Caco-2 (cell line): Measurements from ENCODE around the gene CHCHD1. TPM values are rescaled to one million over a fixed set of nuclear protein-coding genes. Genes with fewer than 3 reads are reported as not detected.

Experiments used
- BruUV-seq: library from RNA; stranded (reverse); fragments of 400-500 nt; replicated peaks from 2 replicates; lab custom pipeline; 2021; lab: Mats Ljungman, UMichigan
- CTCF ChIA-PET: fragments of 300-600 bp; sonication (Branson Sonifier 250); formaldehyde crosslinking; loops from one replicate; lab custom pipeline; 2022; ENCODE audit warnings: antibody characterized with exemption; lab: Charles Lee
- POLR2A ChIA-PET: fragments of 300-600 bp; sonication (Branson Sonifier 250); formaldehyde crosslinking; loops from one replicate; lab custom pipeline; 2022; ENCODE audit warnings: antibody characterized with exemption; lab: Charles Lee
- DNase-seq, 2 experiments: peaks; one replicate each; pipeline versions ENCODE4 v3.0.0 to v3.0.0-alpha.2; 2020 to 2022
- H3K27me3 ChIP-seq: replicated peaks from 2 replicates; pipeline ENCODE4 v1.6.0; 2011; ENCODE audit warnings: low read length; ENCODE audit not compliant: control insufficient read depth, insufficient read depth
- H3K36me3 ChIP-seq: 2 replicates; pipeline ENCODE4 v1.5.1; 2011; ENCODE audit warnings: low read length; ENCODE audit not compliant: control insufficient read depth, insufficient read depth
- H3K4me1 ChIP-seq: fragments of 250-450 bp; sonication (Bioruptor Pico); 2 replicates; pipeline ENCODE4 v1.5.1; 2020; ENCODE audit warnings: mild to moderate bottlenecking
- H3K4me3 ChIP-seq: 2 replicates; pipeline ENCODE4 v1.5.1; 2011; ENCODE audit warnings: low read depth, mild to moderate bottlenecking, control low read depth, low read length
- H3K9me3 ChIP-seq: fragments of 250-450 bp; sonication (Bioruptor Pico); 2 replicates; pipeline ENCODE4 v1.5.1; 2020; ENCODE audit warnings: mild to moderate bottlenecking, moderate library complexity
- H3K27ac Mint-ChIP-seq: one replicate; pipeline ENCODE4 v1.8.0; 2022; ENCODE audit warnings: mixed read lengths; ENCODE audit not compliant: unreplicated experiment
- H3K27me3 Mint-ChIP-seq: one replicate; pipeline ENCODE4 v1.8.0; 2022; ENCODE audit warnings: mixed read lengths; ENCODE audit not compliant: insufficient read depth, unreplicated experiment
- H3K36me3 Mint-ChIP-seq: one replicate; pipeline ENCODE4 v1.8.0; 2022; ENCODE audit warnings: mild to moderate bottlenecking, mixed read lengths; ENCODE audit not compliant: insufficient read depth, unreplicated experiment
- H3K4me1 Mint-ChIP-seq: one replicate; pipeline ENCODE4 v1.8.0; 2022; ENCODE audit warnings: low read depth, mixed read lengths; ENCODE audit not compliant: unreplicated experiment
- H3K4me3 Mint-ChIP-seq: one replicate; pipeline ENCODE4 v1.8.0; 2022; ENCODE audit warnings: mild to moderate bottlenecking, moderate library complexity, mixed read lengths; ENCODE audit not compliant: unreplicated experiment
- H3K9me3 Mint-ChIP-seq: one replicate; pipeline ENCODE4 v1.8.0; 2022; ENCODE audit warnings: mixed read lengths; ENCODE audit not compliant: unreplicated experiment
- intact Hi-C: fragments of 100-400 bp; cut with micrococcal nuclease; formaldehyde crosslinking; loops from one replicate; pipeline ENCODE4 v1.10.0; 2022; ENCODE audit not compliant: unreplicated experiment
- total RNA-seq: library from RNA; stranded (reverse); gene quantifications from 2 replicates; pipeline ENCODE4 v1.2.3, GENCODE V29; 2022
- TF ChIP-seq, protein P1 (sequence below), 2 experiments: fragments of 200-600 bp in 1 of 2; IDR thresholded peaks; 1 replicate in 1 of 2; 2 replicates in 1 of 2; pipeline versions ENCODE4 v1.5.1 to v1.8.0; 2011 to 2022; ENCODE audit warnings: antibody characterized with exemption in 1 of 2, control low read depth in 1 of 2, inconsistent platforms in 1 of 2, low read depth in 1 of 2, low read length in 1 of 2, mild to moderate bottlenecking in 1 of 2, moderate library complexity in 1 of 2; ENCODE audit not compliant: insufficient read depth in 1 of 2, severe bottlenecking in 1 of 2, unreplicated experiment in 1 of 2

The CHCHD1 gene
- total RNA-seq, 1 experiment from 2014 or later: 44.1 TPM

DNA sequence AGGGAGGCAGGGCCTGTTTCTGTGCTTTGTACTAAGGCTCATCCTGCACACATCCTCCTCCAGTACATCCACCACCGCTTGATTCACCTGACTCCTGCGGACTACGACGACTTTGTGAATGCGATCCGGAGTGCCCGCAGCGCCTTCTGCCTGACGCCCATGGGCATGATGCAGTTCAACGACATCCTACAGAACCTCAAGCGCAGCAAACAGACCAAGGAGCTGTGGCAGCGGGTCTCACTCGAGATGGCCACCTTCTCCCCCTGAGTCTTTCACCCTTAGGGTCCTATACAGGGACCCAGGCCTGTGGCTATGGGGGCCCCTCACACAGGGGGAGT lies 19.4 kb downstream of the CHCHD1 start:
- Histone ChIP-seq H3K36me3 (peaks cover 2% of the 10 kb centered on the region), H3K4me3 (no peak overlapping the region), H3K27me3 (no peaks in the 10 kb centered on the region), H3K9me3 (no peaks in the 10 kb centered on the region), H3K4me1 (no peaks in the 10 kb centered on the region)
- no peak for DNase-seq
- H3K9me3 Mint-ChIP-seq: no peaks in the 10 kb centered on the region
- no peaks in the 10 kb centered on the region for H3K4me1 Mint-ChIP-seq
- TF ChIP-seq, protein P1, sequence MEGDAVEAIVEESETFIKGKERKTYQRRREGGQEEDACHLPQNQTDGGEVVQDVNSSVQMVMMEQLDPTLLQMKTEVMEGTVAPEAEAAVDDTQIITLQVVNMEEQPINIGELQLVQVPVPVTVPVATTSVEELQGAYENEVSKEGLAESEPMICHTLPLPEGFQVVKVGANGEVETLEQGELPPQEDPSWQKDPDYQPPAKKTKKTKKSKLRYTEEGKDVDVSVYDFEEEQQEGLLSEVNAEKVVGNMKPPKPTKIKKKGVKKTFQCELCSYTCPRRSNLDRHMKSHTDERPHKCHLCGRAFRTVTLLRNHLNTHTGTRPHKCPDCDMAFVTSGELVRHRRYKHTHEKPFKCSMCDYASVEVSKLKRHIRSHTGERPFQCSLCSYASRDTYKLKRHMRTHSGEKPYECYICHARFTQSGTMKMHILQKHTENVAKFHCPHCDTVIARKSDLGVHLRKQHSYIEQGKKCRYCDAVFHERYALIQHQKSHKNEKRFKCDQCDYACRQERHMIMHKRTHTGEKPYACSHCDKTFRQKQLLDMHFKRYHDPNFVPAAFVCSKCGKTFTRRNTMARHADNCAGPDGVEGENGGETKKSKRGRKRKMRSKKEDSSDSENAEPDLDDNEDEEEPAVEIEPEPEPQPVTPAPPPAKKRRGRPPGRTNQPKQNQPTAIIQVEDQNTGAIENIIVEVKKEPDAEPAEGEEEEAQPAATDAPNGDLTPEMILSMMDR (IDR thresholded peaks at IDR 0.05; ENCODE audit: insufficient read depth in 1 of 2, low read depth in 1 of 2, low read length in 1 of 2, severe bottlenecking in 1 of 2, unreplicated experiment in 1 of 2): no peak
- intact Hi-C loops: no loop called here
- CTCF ChIA-PET: interaction anchor here (0.6 to 1.3 kb wide), 2 partner anchors 9 to 13 kb away, joined by 4 read pairs; no protein-coding TSS in a partner anchor
- H3K27me3 Mint-ChIP-seq: no peaks in the 10 kb centered on the region
- TSS peak; percentile 25 for BruUV-seq
- no peak overlapping the region for H3K27ac Mint-ChIP-seq
- H3K4me3 Mint-ChIP-seq: no peak overlapping the region
- POLR2A ChIA-PET: no interaction called here
- H3K36me3 Mint-ChIP-seq: peaks cover 77% of the 10 kb centered on the region

DNA sequence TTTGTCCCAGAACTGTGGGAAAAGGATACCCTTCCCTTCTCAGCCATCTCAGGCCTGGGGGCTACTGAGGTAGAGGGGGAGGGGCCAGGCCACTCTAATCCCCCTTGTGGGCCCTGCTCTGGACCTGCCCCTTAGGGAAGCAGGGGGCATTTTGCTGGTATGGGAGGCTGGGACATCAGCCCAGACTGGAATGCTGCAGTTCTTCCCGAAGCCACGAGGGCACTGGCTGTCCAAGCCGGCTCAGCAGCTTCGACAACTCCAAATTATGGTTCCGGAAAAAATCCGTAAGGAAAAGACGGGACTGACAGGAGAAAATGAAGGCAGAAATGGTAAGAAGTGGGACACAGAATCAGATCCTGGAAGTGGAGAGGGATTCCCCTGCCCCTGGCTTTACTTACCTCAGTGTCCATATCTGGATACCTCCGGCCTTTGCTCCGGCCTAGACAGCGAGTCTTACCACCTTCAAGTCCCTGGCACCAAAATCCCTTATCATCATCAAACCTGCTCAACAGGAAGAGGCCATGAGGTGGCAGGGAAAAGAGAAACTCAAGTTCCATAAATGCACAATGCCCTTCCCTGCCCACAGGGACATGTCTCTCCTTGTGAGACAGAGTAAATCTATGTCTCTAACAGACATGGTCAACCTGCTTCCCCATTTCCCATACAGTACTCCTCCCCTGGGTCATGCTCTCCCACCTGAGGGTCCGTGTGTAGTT lies 20.6 kb downstream of the CHCHD1 start:
- no peaks in the 10 kb centered on the region for H3K27me3 Mint-ChIP-seq
- TF ChIP-seq, protein P1 (IDR thresholded peaks at IDR 0.05; ENCODE audit: insufficient read depth in 1 of 2, low read depth in 1 of 2, low read length in 1 of 2, severe bottlenecking in 1 of 2, unreplicated experiment in 1 of 2): no peak
- H3K36me3 Mint-ChIP-seq: peaks cover 80% of the 10 kb centered on the region
- intact Hi-C loops: no loop called here
- H3K4me3 Mint-ChIP-seq: no peak overlapping the region
- H3K4me1 Mint-ChIP-seq: no peaks in the 10 kb centered on the region
- Histone ChIP-seq H3K36me3 (peaks cover 2% of the 10 kb centered on the region), H3K9me3 (no peaks in the 10 kb centered on the region), H3K27me3 (no peaks in the 10 kb centered on the region), H3K4me1 (no peaks in the 10 kb centered on the region), H3K4me3 (no peak overlapping the region)
- H3K27ac Mint-ChIP-seq: no peak overlapping the region
- BruUV-seq: no TSS peak
- no peak for DNase-seq
- ChIA-PET CTCF (no interaction called here), POLR2A (no interaction called here)
- H3K9me3 Mint-ChIP-seq: no peaks in the 10 kb centered on the region

DNA sequence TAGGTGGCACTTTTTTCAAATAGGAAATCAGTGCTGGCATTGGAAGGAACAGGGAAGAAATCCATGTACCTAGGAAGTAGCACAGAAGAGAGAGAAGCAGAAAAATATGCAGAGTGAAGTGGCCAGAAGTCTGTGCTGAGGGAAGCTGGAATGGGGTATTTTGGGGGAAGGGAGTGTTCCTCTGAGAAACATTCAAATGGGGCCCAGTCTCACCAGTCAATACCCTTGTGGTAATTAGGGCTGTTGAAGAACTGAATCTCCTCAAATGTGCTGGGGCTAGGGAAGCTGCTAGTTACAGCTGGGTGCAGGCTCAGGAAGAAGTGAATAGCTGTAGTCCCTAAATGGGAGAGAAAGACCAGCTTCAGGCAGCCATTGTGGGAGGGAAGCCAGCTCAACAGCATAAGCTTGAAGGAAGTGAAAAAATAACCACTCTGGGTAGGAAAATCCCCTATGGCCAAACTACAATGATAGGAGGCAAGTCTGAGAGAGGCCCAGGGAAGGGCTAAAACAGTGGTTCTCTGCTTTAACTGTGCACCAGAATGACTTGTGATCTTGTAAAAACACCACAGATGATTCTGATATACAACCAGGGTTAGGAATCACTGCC lies 21.9 kb downstream of the CHCHD1 start:
- no peaks in the 10 kb centered on the region for H3K9me3 ChIP-seq
- H3K36me3 Mint-ChIP-seq: peaks cover 74% of the 10 kb centered on the region
- H3K27me3 Mint-ChIP-seq: no peaks in the 10 kb centered on the region
- no peak overlapping the region for H3K4me3 Mint-ChIP-seq
- H3K36me3 ChIP-seq: peaks cover 2% of the 10 kb centered on the region
- no peak overlapping the region for H3K27ac Mint-ChIP-seq
- BruUV-seq: no TSS peak
- no peaks in the 10 kb centered on the region for H3K9me3 Mint-ChIP-seq
- intact Hi-C loops: no loop called here
- no peak overlapping the region for H3K4me3 ChIP-seq
- no peak for DNase-seq
- H3K27me3 ChIP-seq: no peaks in the 10 kb centered on the region
- no peaks in the 10 kb centered on the region for H3K4me1 ChIP-seq
- no peaks in the 10 kb centered on the region for H3K4me1 Mint-ChIP-seq
- ChIA-PET CTCF (interaction anchor here (0.6 kb wide), 1 partner anchor 139 kb away, joined by 3 read pairs; no protein-coding TSS in a partner anchor), POLR2A (interaction anchor here (0.6 to 0.7 kb wide), 2 partner anchors 37 to 406 kb away, joined by 3 read pairs; no protein-coding TSS in a partner anchor)
- TF ChIP-seq, protein P1 (IDR thresholded peaks at IDR 0.05; ENCODE audit: insufficient read depth in 1 of 2, low read depth in 1 of 2, low read length in 1 of 2, severe bottlenecking in 1 of 2, unreplicated experiment in 1 of 2): no peak
